ENCODE results near the gene PCMTD2.

PCMTD2 gene

GRCh38 chr20:64246616-64247306 lies 8.8 kb upstream of the PCMTD2 start:
- no peak for DNase-seq (ENCODE audit: low spot score)
- no peak for TF ChIP-seq CTCF (IDR thresholded peaks at IDR 0.05; ENCODE audit: extremely low read depth, missing control alignments)

GRCh38 chr20:64247307-64247618 lies 8.3 kb upstream of the PCMTD2 start:
- no peak for TF ChIP-seq CTCF (IDR thresholded peaks at IDR 0.05; ENCODE audit: extremely low read depth, missing control alignments)
- no peak for DNase-seq (ENCODE audit: low spot score)

GRCh38 chr20:64247970-64248841 lies 7.3 kb upstream of the PCMTD2 start:
- no peak for DNase-seq (ENCODE audit: low spot score)
- TF ChIP-seq CTCF (IDR thresholded peaks at IDR 0.05; ENCODE audit: extremely low read depth, missing control alignments) = no peak

GRCh38 chr20:64250027-64250426 lies 5.5 kb upstream of the PCMTD2 start:
- no peak for TF ChIP-seq CTCF (IDR thresholded peaks at IDR 0.05; ENCODE audit: extremely low read depth, missing control alignments)
- DNase-seq (ENCODE audit: low spot score) = no peak

GRCh38 chr20:64253000-64253383 lies 2.6 kb upstream of the PCMTD2 start:
- TF ChIP-seq CTCF (IDR thresholded peaks at IDR 0.05; ENCODE audit: extremely low read depth, missing control alignments) = no peak
- no peak for DNase-seq (ENCODE audit: low spot score)

GRCh38 chr20:64253443-64253842 lies 2.1 kb upstream of the PCMTD2 start:
- DNase-seq (ENCODE audit: low spot score) = no peak
- no peak for TF ChIP-seq CTCF (IDR thresholded peaks at IDR 0.05; ENCODE audit: extremely low read depth, missing control alignments)

- no peak for DNase-seq (ENCODE audit: low spot score)
These were observed 1.4 kb upstream of the PCMTD2 start for GRCh38 chr20:64254156-64254555.

More at GRCh38 chr20:64254156-64254555, 1.4 kb upstream of the PCMTD2 start:
- TF ChIP-seq CTCF (IDR thresholded peaks at IDR 0.05; ENCODE audit: extremely low read depth, missing control alignments) = no peak

All from GM20000 (cell line).